SU-DHL-6 (cell line): ENCODE measurements around the gene RNF222.

ENCODE experiments used
- CTCF ChIP-seq: fragments of 200-600 bp; sonication (generic); IDR thresholded peaks from one replicate; pipeline ENCODE4 v1.5.1; 2017; ENCODE audit warnings: antibody characterized with exemption, mild to moderate bottlenecking, low read length, moderate library complexity; ENCODE audit not compliant: insufficient read depth, poor library complexity, severe bottlenecking
- EZH2phosphoT487 ChIP-seq: fragments of 200-600 bp; sonication (generic), shearing (Covaris generic); conservative IDR thresholded peaks from 2 replicates; pipeline ENCODE4 v1.6.1; 2018; ENCODE audit warnings: mild to moderate bottlenecking, antibody characterized with exemption, low read length, moderate library complexity, mixed read lengths

DNA sequence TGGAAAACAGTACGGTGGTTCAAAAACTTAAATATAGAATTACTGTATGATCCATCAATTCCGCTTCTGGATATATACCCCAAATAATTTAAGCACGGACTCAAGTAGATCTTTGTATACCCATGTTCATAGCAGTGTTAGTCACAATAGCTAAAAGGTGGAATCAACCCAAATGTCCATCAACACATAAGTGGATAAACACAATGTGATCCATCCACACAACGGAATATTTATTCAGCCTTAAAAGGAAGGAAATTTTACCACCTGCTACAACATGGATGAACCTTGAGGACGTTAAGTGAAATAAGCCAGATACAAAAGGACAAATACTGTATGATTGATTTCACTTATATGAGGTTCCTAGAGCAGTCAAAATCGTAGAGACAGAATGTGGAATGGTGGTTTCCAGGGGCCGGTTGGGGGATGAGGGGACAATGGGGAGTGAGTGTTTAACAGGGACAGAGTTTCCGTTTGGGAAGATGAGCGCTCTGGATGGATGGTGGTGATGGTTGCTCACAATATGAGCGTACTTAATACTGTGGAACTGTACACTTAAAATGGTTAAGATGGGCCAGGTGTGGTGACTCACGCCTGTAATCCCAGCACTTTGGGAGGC, 5.4 kb upstream of the RNF222 start:
- TF ChIP-seq CTCF (no peak), EZH2phosphoT487 (no peak)
